ENCODE measurements around the gene ARL8B. TPM values are rescaled to one million over a fixed set of nuclear protein-coding genes. Genes with fewer than 3 reads are reported as not detected.
"Not testable (repeated sequence)": the region's sequence is repeated elsewhere in the genome, so short reads cannot be mapped to it uniquely, and the experiment has no call there.

The ARL8B gene
- total and polyA plus RNA-seq, 2 experiments from 2014 or later, result 47.2 to 72.9 TPM

- WGBS, 2 experiments (ENCODE audit: low coverage in 1 of 2, low lambda C conversion rate in 2 of 2, missing lambda C conversion rate in 2 of 2), result 92 to 97% methylated on average over 4 of the region's 4 CpGs
- in situ Hi-C loops (cut with MboI), result no loop called here
- DNase-seq, result no peak
- Histone ChIP-seq H4K20me1 (ENCODE audit: insufficient read depth) (peaks cover 6% of the 10 kb centered on the region; the same call in 1 of the 2 replicates), H3K79me2 (ENCODE audit: insufficient read depth) (peaks cover 97% of the 10 kb centered on the region), H3K4me2 (ENCODE audit: unreplicated experiment) (no peak overlapping the region), H3K4me3 (no peak overlapping the region), H3K9me2 (ENCODE audit: insufficient read depth) (no peaks in the 10 kb centered on the region), H3K27ac (no peak overlapping the region), H3F3A (ENCODE audit: insufficient read depth) (peaks cover 6% of the 10 kb centered on the region), H2AFZ (no peak overlapping the region), H3K9me3 (ENCODE audit: low read depth) (no peaks in the 10 kb centered on the region), H3K27me3 (replicated peaks; ENCODE audit: insufficient read depth) (no peaks in the 10 kb centered on the region), H3K9ac (no peak overlapping the region), H3K36me3 (ENCODE audit: low read depth) (peaks cover 15% of the 10 kb centered on the region), H3K4me1 (ENCODE audit: insufficient read depth) (0 out of 2 replicates have a peak, but pooled peaks cover 4% of the 10 kb centered on the region)
- TF ChIP-seq EZH2phosphoT487 (IDR thresholded peaks at IDR 0.05; ENCODE audit: insufficient read depth, low read depth) (no peak), EZH2 (IDR thresholded peaks at IDR 0.05; ENCODE audit: insufficient read depth, poor library complexity, severe bottlenecking) (no peak)
These were observed 46.0 kb downstream of the ARL8B start for GRCh38 chr3:5168110-5168509.

GRCh38 chr3:5169807-5170206 is 47.7 kb downstream of the ARL8B start:
- TF ChIP-seq EZH2 (IDR thresholded peaks at IDR 0.05; ENCODE audit: insufficient read depth, poor library complexity, severe bottlenecking), result no peak
- no peak for TF ChIP-seq EZH2phosphoT487 (IDR thresholded peaks at IDR 0.05; ENCODE audit: insufficient read depth, low read depth)

GRCh38 chr3:5170975-5171374 is 48.9 kb downstream of the ARL8B start:
- no peak overlapping the region for H3K4me3 ChIP-seq
- H3K36me3 ChIP-seq (ENCODE audit: low read depth), result peaks cover 20% of the 10 kb centered on the region
- H3K27ac ChIP-seq, result no peak overlapping the region
- WGBS, 2 experiments (ENCODE audit: low coverage in 1 of 2, low lambda C conversion rate in 2 of 2, missing lambda C conversion rate in 2 of 2), result 87 to 88% methylated on average over 5 of the region's 5 CpGs
- H3K9me2 ChIP-seq (ENCODE audit: insufficient read depth), result no peaks in the 10 kb centered on the region
- H3K4me2 ChIP-seq (ENCODE audit: unreplicated experiment), result no peak overlapping the region
- DNase-seq, result no peak
- H3K9me3 ChIP-seq (ENCODE audit: low read depth), result no peaks in the 10 kb centered on the region
- H4K20me1 ChIP-seq (ENCODE audit: insufficient read depth), result peaks cover 6% of the 10 kb centered on the region; the same call in 1 of the 2 replicates
- H3K9ac ChIP-seq, result no peak overlapping the region
- peaks cover 71% of the 10 kb centered on the region for H3K79me2 ChIP-seq (ENCODE audit: insufficient read depth)
- H2AFZ ChIP-seq, result no peak overlapping the region
- H3K4me1 ChIP-seq (ENCODE audit: insufficient read depth), result no peaks in the 10 kb centered on the region
- in situ Hi-C loops (cut with MboI), result no loop called here
- no peaks in the 10 kb centered on the region for H3F3A ChIP-seq (ENCODE audit: insufficient read depth)
- H3K27me3 ChIP-seq (replicated peaks; ENCODE audit: insufficient read depth), result no peaks in the 10 kb centered on the region
- no peak for TF ChIP-seq EZH2phosphoT487 (IDR thresholded peaks at IDR 0.05; ENCODE audit: insufficient read depth, low read depth)
- no peak for TF ChIP-seq EZH2 (IDR thresholded peaks at IDR 0.05; ENCODE audit: insufficient read depth, poor library complexity, severe bottlenecking)

More at GRCh38 chr3:5169807-5170206, 47.7 kb downstream of the ARL8B start:
- Histone ChIP-seq H3K4me3 (no peak overlapping the region), H3K4me2 (ENCODE audit: unreplicated experiment) (no peak overlapping the region), H3K9me3 (ENCODE audit: low read depth) (no peaks in the 10 kb centered on the region), H3K4me1 (ENCODE audit: insufficient read depth) (0 out of 2 replicates have a peak, but pooled peaks cover 4% of the 10 kb centered on the region), H3K9ac (no peak overlapping the region), H3K27me3 (replicated peaks; ENCODE audit: insufficient read depth) (no peaks in the 10 kb centered on the region), H3K27ac (no peak overlapping the region), H2AFZ (no peak overlapping the region), H3F3A (ENCODE audit: insufficient read depth) (no peaks in the 10 kb centered on the region), H3K9me2 (ENCODE audit: insufficient read depth) (no peaks in the 10 kb centered on the region), H4K20me1 (ENCODE audit: insufficient read depth) (peaks cover 6% of the 10 kb centered on the region; the same call in 1 of the 2 replicates), H3K79me2 (ENCODE audit: insufficient read depth) (peaks cover 83% of the 10 kb centered on the region), H3K36me3 (ENCODE audit: low read depth) (peaks cover 16% of the 10 kb centered on the region)
- in situ Hi-C loops (cut with MboI), result no loop called here
- 31 to 32% methylated on average over 2 of the region's 2 CpGs for WGBS, 2 experiments (ENCODE audit: low coverage in 1 of 2, low lambda C conversion rate in 2 of 2, missing lambda C conversion rate in 2 of 2)
- DNase-seq, result no peak

- Histone ChIP-seq H3K9ac (no peak overlapping the region), H3K27ac (no peak overlapping the region), H3K9me3 (ENCODE audit: low read depth) (no peaks in the 10 kb centered on the region), H3K4me1 (ENCODE audit: insufficient read depth) (no peaks in the 10 kb centered on the region), H3K36me3 (ENCODE audit: low read depth) (peaks cover 27% of the 10 kb centered on the region), H3K4me2 (ENCODE audit: unreplicated experiment) (no peak overlapping the region), H2AFZ (no peak overlapping the region), H3K79me2 (ENCODE audit: insufficient read depth) (peaks cover 61% of the 10 kb centered on the region), H3K4me3 (no peak overlapping the region), H3K27me3 (replicated peaks; ENCODE audit: insufficient read depth) (no peaks in the 10 kb centered on the region), H3F3A (ENCODE audit: insufficient read depth) (no peaks in the 10 kb centered on the region), H3K9me2 (ENCODE audit: insufficient read depth) (no peaks in the 10 kb centered on the region), H4K20me1 (ENCODE audit: insufficient read depth) (peaks cover 1% of the 10 kb centered on the region; the same call in 1 of the 2 replicates)
- in situ Hi-C loops (cut with MboI), result no loop called here
- WGBS, 2 experiments (ENCODE audit: low coverage in 1 of 2, low lambda C conversion rate in 2 of 2, missing lambda C conversion rate in 2 of 2), result 99% methylated on average over 4 of the region's 4 CpGs
- TF ChIP-seq EZH2phosphoT487 (IDR thresholded peaks at IDR 0.05; ENCODE audit: insufficient read depth, low read depth) (no peak), EZH2 (IDR thresholded peaks at IDR 0.05; ENCODE audit: insufficient read depth, poor library complexity, severe bottlenecking) (no peak)
- DNase-seq, result no peak
These were observed 49.9 kb downstream of the ARL8B start for GRCh38 chr3:5172018-5172417.

GRCh38 chr3:5179036-5179435 is 56.9 kb downstream of the ARL8B start:
- WGBS, 2 experiments (ENCODE audit: low coverage in 1 of 2, low lambda C conversion rate in 2 of 2, missing lambda C conversion rate in 2 of 2), result 95 to 98% methylated on average over 2 of the region's 2 CpGs
- H3K4me3 ChIP-seq; H3K27ac ChIP-seq; H4K20me1 ChIP-seq (ENCODE audit: insufficient read depth); H3K79me2 ChIP-seq (ENCODE audit: insufficient read depth); H3K4me2 ChIP-seq (ENCODE audit: unreplicated experiment); H3F3A ChIP-seq (ENCODE audit: insufficient read depth); H3K27me3 ChIP-seq (replicated peaks; ENCODE audit: insufficient read depth); H2AFZ ChIP-seq; H3K9me3 ChIP-seq (ENCODE audit: low read depth); DNase-seq; H3K9ac ChIP-seq; H3K9me2 ChIP-seq (ENCODE audit: insufficient read depth); in situ Hi-C loops (cut with MboI); H3K4me1 ChIP-seq (ENCODE audit: insufficient read depth): not testable (repeated sequence)
- peaks cover 30% of the 10 kb centered on the region for H3K36me3 ChIP-seq (ENCODE audit: low read depth)
